Smooth muscle cell (in vitro differentiated cells): Measurements from ENCODE around the gene BPIFB3. TPM values are rescaled to one million over a fixed set of nuclear protein-coding genes. Genes with fewer than 3 reads are reported as not detected.

Experiments used
- DNase-seq: peaks from one replicate; lab custom pipeline; 2025; ENCODE audit not compliant: unreplicated experiment; lab: John Stamatoyannopoulos, UW
- H2AFZ ChIP-seq: fragments of 200-600 bp; sonication (generic); 2 replicates; pipeline ENCODE4 v1.6.0; 2016; ENCODE audit warnings: antibody characterized with exemption, low read depth, mild to moderate bottlenecking
- H3F3A ChIP-seq: fragments of 200-600 bp; sonication (generic); 2 replicates; pipeline ENCODE4 v1.6.0; 2017; ENCODE audit warnings: antibody characterized with exemption, low read depth
- H3K27ac ChIP-seq: fragments of 200-600 bp; sonication (generic); 2 replicates; pipeline ENCODE4 v1.5.1; 2016; ENCODE audit warnings: low read depth, mild to moderate bottlenecking
- H3K27me3 ChIP-seq: fragments of 200-600 bp; sonication (generic); 2 replicates; pipeline ENCODE4 v1.6.1; 2016; ENCODE audit warnings: low read depth, mild to moderate bottlenecking
- H3K36me3 ChIP-seq: fragments of 200-600 bp; sonication (generic); 2 replicates; pipeline ENCODE4 v1.5.1; 2016; ENCODE audit warnings: low read depth
- H3K4me1 ChIP-seq: fragments of 200-600 bp; sonication (generic); 2 replicates; pipeline ENCODE4 v1.5.1; 2016; ENCODE audit warnings: low read depth
- H3K4me2 ChIP-seq: fragments of 200-600 bp; sonication (generic); 2 replicates; pipeline ENCODE4 v1.6.0; 2016; ENCODE audit warnings: mild to moderate bottlenecking
- H3K4me3 ChIP-seq: fragments of 200-600 bp; sonication (generic); 2 replicates; pipeline ENCODE4 v1.5.1; 2016; ENCODE audit warnings: mild to moderate bottlenecking
- H3K79me2 ChIP-seq: fragments of 200-600 bp; sonication (generic); 2 replicates; pipeline ENCODE4 v1.6.0; 2016; ENCODE audit warnings: low read depth, mild to moderate bottlenecking
- H3K9ac ChIP-seq: fragments of 200-600 bp; sonication (generic); 2 replicates; pipeline ENCODE4 v1.6.0; 2016; ENCODE audit warnings: low read depth
- H3K9me3 ChIP-seq: fragments of 200-600 bp; sonication (generic); replicated peaks from 2 replicates; pipeline ENCODE4 v1.5.1; 2016; ENCODE audit warnings: low read depth
- H4K20me1 ChIP-seq: fragments of 200-600 bp; sonication (generic); 2 replicates; pipeline ENCODE4 v1.6.0; 2016; ENCODE audit warnings: low read depth
- WGBS: methylation state at CpG from one replicate; pipeline ENCODE4 v1.1.7; 2016; ENCODE audit warnings: low lambda C conversion rate; 5-methylcytosine and 5-hydroxymethylcytosine counted together
- polyA plus RNA-seq: library from polyadenylated mRNA; unstranded; fragments of >200 nt; fragmentation: Nextera tagmentation; extraction: Ambion mirVana; gene quantifications from 2 replicates; pipeline ENCODE4 v1.2.1, GENCODE V29; 2016
- total RNA-seq: library from RNA; depleted of rRNA; stranded (reverse); fragments of >200 nt; gene quantifications from 2 replicates; pipeline ENCODE4 v1.2.3, GENCODE V29; 2014
- TF ChIP-seq, protein P1 (sequence below): fragments of 200-600 bp; sonication (generic); IDR thresholded peaks from 2 replicates; pipeline ENCODE4 v1.5.1; 2017; ENCODE audit warnings: borderline replicate concordance, mild to moderate bottlenecking, antibody characterized with exemption; ENCODE audit not compliant: insufficient read depth, poor library complexity, severe bottlenecking

The BPIFB3 gene
- total and polyA plus RNA-seq, 2 experiments from 2014 or later: not detected

GRCh38 chr20:33067806-33068205 is 14.1 kb downstream of the BPIFB3 start:
- Histone ChIP-seq H4K20me1 (no peaks in the 10 kb centered on the region), H3K4me2 (no peak overlapping the region), H3K4me1 (no peaks in the 10 kb centered on the region), H3K9me3 (no peaks in the 10 kb centered on the region), H2AFZ (no peak overlapping the region), H3K27me3 (peaks cover 5% of the 10 kb centered on the region), H3K4me3 (no peak overlapping the region), H3K27ac (no peak overlapping the region), H3F3A (no peaks in the 10 kb centered on the region), H3K9ac (no peak overlapping the region), H3K36me3 (no peaks in the 10 kb centered on the region), H3K79me2 (no peaks in the 10 kb centered on the region)
- TF ChIP-seq, protein P1, sequence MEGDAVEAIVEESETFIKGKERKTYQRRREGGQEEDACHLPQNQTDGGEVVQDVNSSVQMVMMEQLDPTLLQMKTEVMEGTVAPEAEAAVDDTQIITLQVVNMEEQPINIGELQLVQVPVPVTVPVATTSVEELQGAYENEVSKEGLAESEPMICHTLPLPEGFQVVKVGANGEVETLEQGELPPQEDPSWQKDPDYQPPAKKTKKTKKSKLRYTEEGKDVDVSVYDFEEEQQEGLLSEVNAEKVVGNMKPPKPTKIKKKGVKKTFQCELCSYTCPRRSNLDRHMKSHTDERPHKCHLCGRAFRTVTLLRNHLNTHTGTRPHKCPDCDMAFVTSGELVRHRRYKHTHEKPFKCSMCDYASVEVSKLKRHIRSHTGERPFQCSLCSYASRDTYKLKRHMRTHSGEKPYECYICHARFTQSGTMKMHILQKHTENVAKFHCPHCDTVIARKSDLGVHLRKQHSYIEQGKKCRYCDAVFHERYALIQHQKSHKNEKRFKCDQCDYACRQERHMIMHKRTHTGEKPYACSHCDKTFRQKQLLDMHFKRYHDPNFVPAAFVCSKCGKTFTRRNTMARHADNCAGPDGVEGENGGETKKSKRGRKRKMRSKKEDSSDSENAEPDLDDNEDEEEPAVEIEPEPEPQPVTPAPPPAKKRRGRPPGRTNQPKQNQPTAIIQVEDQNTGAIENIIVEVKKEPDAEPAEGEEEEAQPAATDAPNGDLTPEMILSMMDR: no peak
- 88% methylated on average over 3 of the region's 3 CpGs for WGBS
- no peak for DNase-seq

GRCh38 chr20:33068251-33068939 is 14.7 kb downstream of the BPIFB3 start:
- Histone ChIP-seq H3K9me3 (no peaks in the 10 kb centered on the region), H2AFZ (no peak overlapping the region), H3K27ac (no peak overlapping the region), H3K4me1 (no peaks in the 10 kb centered on the region), H3K9ac (no peak overlapping the region), H3K79me2 (no peaks in the 10 kb centered on the region), H3F3A (no peaks in the 10 kb centered on the region), H4K20me1 (no peaks in the 10 kb centered on the region), H3K4me2 (no peak overlapping the region), H3K27me3 (peaks cover 5% of the 10 kb centered on the region), H3K4me3 (no peak overlapping the region), H3K36me3 (no peaks in the 10 kb centered on the region)
- TF ChIP-seq, protein P1: no peak
- WGBS: 90% methylated on average over 12 of the region's 12 CpGs
- DNase-seq: no peak

DNA sequence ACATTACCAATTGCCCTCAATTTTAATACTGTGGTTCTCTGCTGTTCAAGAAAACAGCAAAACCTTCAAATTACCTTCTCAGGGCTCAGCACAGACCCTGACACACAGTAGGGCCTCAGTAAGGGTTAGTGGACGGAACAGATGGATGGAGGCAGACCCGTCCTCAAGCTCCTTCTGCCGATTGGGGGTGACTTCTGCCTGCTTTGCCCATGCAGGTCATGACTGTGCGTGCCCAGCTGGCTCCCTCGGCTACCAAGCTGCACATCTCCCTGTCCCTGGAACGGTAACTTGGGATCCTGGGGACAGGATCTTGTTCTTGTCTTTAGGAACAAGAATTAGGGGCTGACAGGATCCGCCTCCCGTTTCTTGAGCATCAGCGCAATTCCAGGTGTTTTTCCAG is 16.0 kb downstream of the BPIFB3 start:
- Histone ChIP-seq H3K79me2 (no peaks in the 10 kb centered on the region), H3K4me2 (no peak overlapping the region), H2AFZ (no peak overlapping the region), H3K27ac (no peak overlapping the region), H4K20me1 (no peaks in the 10 kb centered on the region), H3K9me3 (no peaks in the 10 kb centered on the region), H3K4me1 (no peaks in the 10 kb centered on the region), H3F3A (no peaks in the 10 kb centered on the region), H3K36me3 (no peaks in the 10 kb centered on the region), H3K9ac (no peak overlapping the region), H3K4me3 (no peak overlapping the region), H3K27me3 (peaks cover 5% of the 10 kb centered on the region)
- no peak for DNase-seq
- 92% methylated on average over 9 of the region's 9 CpGs for WGBS
- TF ChIP-seq, protein P1: no peak
